Urothelium cell line (cell line): ENCODE results near the gene TSPYL1.
"Not testable (repeated sequence)": the region's sequence is repeated elsewhere in the genome, so short reads cannot be mapped to it uniquely, and the experiment has no call there.

Experiments
- DNase-seq: peaks from one replicate; pipeline ENCODE4 v3.0.0; 2011; ENCODE audit warnings: low spot score, mixed read lengths
- FAIRE-seq: peaks from 2 replicates; lab custom pipeline; 2011; peaks lifted over from hg19 to GRCh38; lab: Jason Lieb, UNC

TSPYL1 gene

DNA sequence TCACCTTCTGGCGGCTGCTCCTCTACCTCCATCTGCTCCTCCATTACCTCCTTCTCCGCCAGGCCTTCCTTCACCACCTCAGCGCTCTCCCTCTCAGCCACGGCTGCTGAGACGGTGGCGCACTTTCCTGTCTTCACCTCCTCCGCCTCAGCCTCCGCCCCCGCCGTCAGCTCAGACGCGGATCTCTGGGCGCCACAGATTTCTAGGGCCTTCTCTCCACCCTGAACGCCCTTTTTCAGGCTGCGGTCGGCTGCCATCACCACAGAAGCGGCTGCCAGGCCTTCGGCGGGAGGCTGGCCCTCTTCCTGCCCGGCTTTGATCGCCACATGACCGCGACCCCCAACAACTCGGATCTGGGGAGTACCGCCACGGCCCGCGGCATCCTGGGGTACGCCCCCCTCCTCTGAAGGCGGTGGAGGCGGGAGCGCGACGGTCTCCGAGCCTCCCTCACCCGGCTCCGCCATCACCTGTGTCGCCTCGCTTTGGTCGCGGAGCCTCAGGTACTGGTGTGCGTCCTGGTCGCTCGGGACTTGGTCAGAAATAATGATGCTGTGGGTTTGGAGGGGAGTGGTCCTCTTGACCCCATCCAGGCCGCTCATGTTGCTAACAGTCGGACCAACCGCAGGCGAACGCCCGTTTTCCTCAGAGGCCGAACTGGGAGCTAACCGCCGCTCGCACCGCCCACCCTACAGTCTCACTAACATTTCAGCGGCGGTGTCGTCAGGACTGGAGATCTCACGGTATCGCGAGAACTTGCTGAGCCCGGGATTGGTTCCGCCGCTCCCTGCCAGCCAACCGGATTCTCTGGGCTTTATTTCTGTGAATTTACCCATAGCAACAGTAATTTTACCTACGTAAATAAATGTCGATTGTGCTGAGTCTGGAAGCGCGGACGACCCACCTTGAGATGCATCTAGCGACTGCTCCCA, at the start of gene TSPYL1:
TSS of gene TSPYL1 (minus strand) at position 699 of the 929 bp plus-strand sequence. CDS start at position 599, 100 bp downstream.
- peak; percentile 88 for DNase-seq
- no peak for FAIRE-seq

DNA sequence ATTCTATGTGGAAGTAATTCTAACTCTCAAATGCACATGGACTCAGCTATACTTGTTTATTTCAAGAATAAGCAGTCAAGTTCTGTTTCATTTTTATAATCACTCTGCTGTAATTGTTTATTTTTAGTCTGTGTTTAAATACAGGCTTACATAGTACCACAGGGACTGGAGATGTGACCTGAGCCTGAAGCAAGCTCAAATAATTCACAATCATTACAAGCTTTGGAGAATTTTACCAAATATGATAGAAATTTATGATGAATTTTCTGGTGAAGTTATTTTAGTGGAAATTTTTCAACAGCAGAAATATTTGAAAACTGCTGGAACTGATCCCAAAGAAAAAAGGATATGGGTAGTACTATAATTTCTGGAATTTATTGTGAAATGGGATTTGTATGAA, 49.4 kb upstream of the TSPYL1 start:
- DNase-seq: no peak
- no peak for FAIRE-seq

DNA sequence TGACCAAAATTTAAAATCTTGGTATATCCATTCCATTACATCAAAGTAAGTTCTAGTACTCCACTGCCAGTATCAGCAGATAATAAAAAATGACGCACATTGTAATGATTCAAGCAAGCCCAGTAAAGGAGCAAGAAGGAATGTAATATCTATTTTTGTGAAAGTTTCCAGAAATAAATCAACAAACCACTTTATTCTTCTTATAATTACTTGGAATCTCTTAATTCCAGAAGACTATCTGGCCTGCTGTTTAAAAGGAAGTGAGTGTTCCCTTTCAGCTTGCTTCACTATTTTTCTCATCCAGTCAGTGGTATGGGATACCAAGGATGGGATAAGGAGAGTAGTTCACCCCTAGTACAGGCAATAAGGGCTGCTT, 48.8 kb upstream of the TSPYL1 start:
- FAIRE-seq: no peak
- no peak for DNase-seq

DNA sequence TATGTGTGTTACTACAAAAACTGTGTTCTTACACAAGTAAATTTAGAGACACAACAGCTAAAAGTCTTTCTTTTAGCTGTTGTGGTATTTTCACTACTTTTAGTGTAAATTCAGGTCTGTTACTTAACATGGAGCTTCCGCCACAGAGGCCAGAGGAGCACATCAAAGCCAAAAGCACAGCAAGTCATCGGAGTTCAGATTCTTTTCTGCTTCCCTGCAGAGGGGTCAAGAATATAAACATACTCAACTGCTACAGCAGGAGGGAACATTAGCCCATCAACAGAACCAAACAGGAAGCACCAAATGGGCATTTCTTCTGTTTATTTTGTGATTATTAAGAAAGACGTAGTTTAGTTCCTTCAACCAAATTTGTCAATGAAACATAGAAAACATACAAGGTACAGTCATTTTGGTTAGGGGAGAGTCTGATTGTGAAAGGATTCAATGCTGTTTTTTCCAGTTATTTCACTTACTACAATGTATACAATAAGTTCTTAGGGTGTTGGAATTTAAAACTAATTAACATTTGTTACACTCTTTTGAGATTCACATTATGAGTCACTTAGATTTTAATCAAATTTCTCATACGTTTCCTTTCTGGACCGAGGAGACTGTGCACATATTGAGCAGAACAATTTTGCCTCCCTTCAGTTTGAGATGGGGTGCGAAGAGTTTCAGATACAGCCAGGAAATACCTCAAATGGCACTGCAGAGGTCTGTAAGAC, 48.2 kb upstream of the TSPYL1 start:
- DNase-seq (no peak), FAIRE-seq (no peak)

DNA sequence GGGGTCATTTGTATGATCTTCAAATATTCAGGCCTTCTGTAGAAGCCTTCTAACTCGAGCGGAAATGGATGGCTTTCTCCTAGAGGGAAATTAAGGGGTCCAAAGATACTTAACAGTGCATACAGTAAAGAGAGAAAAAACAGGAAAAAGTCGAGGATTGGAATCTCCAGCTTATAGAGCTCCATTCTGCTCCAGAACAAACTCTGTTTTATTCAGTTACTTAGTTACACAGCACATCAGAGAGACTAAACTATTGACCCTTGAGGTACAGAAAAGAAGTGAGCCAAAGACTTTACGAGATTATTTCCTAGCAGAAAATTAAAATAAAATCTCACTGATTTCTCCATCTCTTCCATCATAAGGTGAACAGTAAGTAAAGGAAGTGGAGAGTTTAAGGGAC, 47.3 kb upstream of the TSPYL1 start:
- FAIRE-seq (no peak), DNase-seq (no peak)

DNA sequence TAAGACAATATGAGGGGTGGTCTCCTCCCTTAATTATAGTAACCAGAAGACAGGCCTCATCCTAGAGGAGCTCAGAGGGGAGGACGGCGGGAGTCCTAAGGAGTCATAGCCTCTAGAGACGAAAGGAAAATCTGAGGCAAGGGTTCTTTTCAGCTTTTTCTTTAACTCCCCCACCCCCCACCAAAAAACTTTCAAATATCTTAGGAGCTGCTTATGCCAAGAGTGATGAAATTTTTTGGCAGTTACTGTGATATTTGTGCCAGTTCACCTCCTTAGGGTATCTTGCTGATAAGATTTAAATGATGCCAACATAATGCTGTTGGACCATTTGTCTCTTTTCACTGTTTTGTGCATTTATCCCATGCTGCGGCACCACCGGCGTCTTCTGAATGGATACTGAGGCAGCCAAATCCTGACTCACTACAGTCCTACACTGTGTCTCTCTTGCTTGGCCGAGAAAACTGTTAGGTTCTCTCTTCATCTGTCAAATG, 46.5 kb upstream of the TSPYL1 start:
- no peak for DNase-seq
- no peak for FAIRE-seq

DNA sequence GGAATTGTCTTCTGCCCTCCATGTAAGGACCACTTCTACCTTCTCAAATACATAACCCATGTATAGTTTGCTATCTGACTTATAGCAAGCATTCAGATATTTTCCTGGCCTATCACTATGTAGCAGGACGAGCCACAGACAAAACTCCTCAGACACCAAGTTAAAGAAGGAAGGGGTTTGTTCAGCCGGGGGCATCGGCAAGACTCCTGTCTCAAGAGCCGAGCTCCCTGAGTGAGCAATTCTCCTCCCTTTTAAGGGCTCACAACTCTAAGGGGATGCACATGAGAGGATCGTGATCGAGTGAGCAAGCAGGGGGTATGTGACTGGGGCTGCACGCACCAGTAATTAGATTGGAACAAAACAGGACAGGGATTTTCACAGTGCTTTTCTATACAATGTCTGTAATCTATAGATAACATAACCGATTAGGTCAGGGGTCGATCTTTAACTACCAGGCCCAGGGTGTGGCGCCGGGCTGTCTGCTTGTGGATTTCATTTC, 46.0 kb upstream of the TSPYL1 start:
- DNase-seq, FAIRE-seq: not testable (repeated sequence)

DNA sequence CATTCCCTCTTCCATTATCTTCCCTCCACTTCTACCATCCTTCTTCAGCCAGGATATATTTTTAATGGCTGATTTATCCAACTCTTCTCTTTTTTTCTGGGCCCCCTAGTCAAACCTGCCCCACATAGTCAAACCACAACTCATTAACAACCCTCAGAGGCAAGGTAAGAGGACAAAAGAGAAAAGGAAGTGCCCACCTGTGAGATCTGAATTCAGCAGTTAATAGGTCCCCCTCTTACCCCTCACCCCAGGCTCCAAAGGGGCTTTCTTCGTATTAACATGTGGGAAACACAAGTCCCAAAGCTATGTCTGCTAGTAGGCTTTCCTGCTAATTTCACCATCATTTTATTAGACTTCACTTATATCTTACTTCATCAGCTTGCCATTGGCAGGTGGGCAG, 44.1 kb upstream of the TSPYL1 start:
- no peak for DNase-seq
- no peak for FAIRE-seq

DNA sequence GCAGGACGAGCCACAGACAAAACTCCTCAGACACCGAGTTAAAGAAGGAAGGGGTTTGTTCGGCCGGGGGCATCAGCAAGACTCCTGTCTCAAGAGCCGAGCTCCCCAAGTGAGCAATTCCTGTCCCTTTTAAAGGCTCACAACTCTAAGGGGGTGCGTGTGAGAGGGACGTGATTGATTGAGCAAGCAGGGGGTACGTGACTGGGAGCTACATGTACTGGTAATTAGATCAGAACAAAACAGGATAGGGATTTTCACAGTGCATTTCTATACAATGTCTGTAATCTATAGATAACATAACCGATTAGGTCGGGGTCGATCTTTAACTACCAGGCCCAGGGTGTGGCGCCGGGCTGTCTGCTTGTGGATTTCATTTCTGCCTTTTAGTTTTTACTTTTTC, 42.2 kb upstream of the TSPYL1 start:
- not testable (repeated sequence) for DNase-seq, FAIRE-seq

DNA sequence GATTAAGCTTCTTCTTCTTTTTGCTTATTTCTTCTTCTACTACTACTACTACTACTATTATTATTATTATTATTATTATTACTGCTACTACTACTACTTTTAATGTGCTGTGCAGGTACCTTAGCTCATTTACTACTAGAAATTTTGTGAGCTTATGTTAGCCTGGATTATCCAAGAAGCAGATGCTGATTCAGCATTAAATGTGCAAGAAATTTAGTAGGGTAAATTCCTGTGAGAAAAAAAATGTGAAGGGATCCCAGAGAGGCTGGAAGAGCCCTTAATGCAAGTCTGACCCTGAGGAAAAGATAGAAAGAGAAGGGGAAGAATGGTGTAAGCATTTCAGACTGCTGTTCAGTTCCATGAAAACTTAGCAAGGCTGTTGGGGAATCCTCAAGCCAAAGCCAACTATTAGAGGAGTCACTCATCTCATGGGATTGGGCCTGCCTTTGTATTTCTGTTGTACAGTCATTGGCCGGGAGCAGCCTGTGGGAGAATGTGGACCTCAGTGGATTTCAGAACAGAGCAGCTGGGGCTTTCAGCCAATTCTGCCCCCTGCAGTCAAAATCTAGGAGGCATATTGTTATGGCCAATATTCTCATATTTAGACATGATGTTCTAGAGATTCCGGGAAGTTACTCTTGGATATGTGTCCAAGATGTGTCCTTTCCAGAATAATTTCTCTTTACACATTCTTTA, 37.2 kb upstream of the TSPYL1 start:
- FAIRE-seq: no peak
- no peak for DNase-seq

DNA sequence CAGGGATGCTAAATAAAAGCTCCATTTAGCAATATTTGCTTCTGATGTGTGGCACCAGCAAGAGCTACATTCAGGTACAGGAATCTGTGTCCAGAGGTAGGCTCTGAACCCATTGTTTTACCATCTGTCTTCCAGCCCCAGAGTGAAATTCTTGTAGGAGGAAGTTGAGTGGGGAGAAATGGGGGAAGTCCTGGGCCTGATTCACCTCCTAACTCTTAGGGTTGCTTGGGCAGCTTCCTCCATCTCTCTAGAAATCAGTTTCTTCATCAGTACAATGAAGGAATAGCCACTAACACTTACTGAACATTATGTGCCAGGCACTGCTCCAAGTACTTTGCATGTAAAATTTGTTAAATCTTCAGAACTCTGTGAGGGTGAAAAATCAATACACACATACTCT, 35.1 kb upstream of the TSPYL1 start:
- FAIRE-seq (no peak), DNase-seq (no peak)

DNA sequence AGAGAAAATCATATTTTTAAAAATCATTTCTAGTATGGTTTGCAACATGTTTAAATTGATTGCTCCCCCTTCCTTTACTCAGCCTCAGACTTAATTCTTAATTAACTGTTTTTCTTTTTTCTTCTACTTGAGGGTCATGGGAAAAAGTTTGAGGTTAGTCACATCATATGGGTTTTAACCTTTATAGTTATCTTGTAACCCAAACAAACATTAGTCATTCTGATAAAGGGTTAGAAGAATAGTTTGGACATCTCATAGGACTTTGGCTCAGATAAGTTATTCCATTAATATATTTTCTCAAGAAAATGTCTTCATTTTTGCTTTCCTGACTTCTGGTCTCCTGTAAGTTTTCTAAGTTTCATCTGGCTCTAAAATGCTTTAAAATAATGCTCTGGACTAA, 34.5 kb upstream of the TSPYL1 start:
- DNase-seq: no peak
- FAIRE-seq: no peak

DNA sequence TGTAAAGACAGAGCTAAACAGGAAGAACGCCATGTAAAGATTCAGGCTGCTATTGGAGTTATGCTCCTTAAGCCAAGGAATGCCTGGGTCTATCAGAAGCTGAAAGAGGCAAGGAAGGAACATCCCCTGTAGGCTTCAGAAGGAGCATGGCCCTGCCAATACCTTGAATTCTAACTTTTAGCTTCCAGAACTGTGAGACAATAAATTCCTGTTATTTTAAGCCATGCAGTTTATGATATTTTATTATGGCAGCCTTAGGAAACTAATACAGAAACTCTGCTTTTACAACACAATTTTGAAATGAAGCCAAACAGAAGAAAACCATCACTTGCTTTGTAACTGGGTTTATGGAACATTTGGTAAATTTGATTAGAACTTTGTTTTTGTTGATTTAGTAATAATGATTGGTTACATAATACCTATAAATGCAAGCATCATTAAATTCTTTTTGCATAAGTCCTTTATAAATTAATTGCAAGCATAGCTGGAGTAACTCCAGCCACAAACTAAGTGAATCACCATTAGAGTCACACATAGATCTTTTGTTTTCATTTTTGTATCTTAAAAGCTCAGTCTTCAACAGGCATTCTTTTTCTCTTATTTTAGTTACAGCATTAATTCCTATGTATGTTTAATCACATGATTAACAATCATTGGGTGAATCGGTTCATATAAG, 33.5 kb upstream of the TSPYL1 start:
- FAIRE-seq (no peak), DNase-seq (no peak)

DNA sequence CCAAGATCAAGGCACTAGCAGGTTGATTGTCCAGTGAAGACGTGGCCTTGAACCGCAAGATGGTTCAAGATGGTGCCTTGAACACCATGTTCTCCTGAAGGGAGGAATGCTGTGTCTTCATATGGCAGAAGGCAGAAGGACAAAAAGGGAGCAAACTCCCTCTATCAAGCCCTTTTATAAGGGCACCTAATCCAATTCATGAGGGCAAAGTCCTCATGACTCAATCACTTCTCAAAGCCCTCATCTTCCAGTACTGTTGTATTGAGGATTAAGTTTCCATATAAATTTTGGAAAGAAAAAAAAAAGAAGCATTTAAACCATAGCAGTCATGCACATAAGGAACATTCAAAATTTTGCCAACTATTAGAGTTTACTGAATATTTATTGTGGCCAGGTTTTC, 29.9 kb upstream of the TSPYL1 start:
- FAIRE-seq (no peak), DNase-seq (no peak)

DNA sequence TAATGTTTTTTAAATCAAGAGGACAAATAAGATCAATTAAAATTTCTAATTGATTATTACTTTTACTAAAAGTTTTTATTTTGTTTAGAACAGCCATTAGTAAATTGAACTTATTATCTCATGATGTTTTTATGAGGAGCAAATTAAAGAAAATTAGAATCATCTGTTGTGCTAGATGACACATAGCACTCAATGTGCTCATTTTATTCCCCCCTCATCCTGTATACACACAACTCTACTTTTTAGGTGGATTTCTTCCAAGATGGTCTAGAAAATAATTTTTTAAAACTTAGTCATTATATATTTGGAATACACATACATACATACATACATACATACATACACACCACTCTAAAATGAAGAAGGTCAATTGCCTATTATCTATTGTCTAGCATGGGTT, 29.3 kb upstream of the TSPYL1 start:
- FAIRE-seq (no peak), DNase-seq (no peak)

DNA sequence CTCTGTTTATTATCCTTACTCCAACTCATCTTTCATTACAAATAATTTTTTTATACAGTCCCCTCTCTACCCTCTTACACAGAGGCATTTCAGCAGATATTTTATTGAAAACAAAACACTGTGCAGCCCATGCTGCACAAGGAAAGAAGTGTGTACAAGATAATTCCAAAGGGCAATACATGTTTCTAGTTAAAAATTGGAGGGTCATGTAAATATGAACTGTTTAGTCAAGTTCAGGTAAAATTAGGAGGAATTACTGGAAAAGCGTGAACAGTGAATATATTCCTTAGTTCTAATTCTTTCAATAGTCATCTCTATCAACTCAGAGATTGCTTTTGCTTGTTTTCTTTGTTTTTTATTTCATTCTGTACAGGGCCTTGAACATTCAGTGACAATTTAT, 27.9 kb upstream of the TSPYL1 start:
- no peak for DNase-seq
- FAIRE-seq: no peak

DNA sequence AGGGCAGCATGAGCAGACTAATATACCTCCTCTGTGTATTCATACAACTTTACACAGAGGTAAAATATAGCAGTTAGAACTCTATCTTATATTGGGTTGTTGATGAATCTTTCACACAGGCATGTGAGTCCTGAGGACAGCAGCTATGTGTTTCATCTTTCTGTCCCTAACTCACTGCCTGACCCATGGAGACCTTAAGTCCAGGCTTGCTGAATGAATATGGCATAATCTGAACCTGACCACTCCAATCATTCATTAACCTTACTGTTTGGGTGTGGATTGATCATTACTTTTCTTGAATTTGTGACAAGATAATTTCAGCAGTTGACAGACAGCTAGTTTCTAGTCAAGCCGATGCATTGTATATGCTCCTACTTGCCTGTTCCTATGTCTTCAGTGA, 27.3 kb upstream of the TSPYL1 start:
- FAIRE-seq (no peak), DNase-seq (no peak)

DNA sequence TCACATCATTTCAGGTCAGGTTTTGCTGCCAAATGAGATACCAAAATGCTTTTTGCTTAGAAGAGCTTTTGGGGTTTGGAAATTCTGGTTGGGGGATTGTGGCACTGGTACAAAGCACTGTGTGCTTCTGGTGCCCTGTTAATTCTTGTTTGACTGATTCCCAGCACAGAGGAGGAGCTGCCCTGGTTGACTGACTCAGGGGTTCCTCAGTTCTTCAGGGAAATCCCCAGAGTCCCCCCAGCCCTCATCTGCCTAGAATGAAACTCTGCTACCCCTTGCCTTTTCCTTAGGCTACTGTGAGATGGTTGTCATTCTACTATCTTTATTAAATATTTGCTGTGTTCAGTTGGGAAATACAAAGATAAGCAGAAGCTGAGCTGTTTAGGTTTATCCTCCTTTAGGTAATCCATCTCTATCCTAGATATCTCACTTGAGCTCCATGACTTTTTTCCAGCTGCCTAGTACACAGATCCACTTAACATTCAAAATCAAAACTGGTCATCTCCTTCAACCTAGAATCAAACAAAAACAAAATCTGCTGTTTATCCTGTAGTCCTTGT, 24.9 kb upstream of the TSPYL1 start:
- FAIRE-seq: no peak
- no peak for DNase-seq

DNA sequence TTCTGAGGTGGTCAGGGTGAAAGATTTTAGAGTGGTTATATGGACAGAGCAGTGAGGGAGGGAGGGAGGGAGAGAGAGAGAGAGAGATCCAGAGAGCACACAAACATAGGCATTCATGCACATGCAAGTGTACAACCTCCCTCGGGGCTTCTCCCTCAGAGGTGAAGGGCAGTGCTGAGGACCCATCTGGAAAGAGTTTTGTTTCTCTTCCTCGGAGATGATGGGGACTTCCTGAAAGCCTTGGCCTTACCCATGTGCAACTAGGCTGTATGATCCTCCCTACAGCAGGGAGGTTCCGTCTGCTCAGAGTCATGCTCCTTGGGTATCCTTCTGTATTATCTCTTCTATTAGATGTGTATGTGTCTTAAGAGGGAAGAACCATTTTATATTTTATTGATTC, 21.4 kb upstream of the TSPYL1 start:
- FAIRE-seq (no peak), DNase-seq (no peak)

DNA sequence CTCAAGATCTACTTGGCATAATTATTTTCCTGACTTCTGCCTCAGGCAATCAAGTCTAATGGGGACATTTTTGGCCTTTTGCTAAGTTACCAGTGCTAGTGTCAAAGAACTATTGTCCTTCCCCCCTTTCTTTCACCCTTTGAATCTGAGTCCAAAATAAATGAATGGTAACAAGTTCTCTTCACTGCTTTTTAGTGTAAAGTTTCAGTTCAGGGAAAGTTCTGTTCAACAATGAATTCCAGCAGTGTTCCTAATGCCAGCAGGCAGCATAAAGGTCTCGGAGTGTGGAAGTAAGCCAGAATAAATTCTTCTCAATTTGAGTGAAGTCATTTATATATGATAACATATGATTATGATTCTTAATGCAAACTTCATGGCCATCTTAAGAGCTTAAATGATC, 20.8 kb upstream of the TSPYL1 start:
- FAIRE-seq (no peak), DNase-seq (no peak)
